Stimulated activated CD8-positive, alpha-beta memory T cell treated with anti-CD3 and anti-CD28 coated beads, Interleukin-15, amount 100 ng/mL, for 48 hours (primary cell): ENCODE data around the gene HIC2.
"Not testable (repeated sequence)": the region's sequence is repeated elsewhere in the genome, so short reads cannot be mapped to it uniquely, and the experiment has no call there.

Experiments
- DNase-seq, 2 donors: peaks; one replicate each; pipeline ENCODE4 v3.0.0-alpha.2; 2020; ENCODE audit warnings: low read depth in 2 of 2

The HIC2 gene, protein sequence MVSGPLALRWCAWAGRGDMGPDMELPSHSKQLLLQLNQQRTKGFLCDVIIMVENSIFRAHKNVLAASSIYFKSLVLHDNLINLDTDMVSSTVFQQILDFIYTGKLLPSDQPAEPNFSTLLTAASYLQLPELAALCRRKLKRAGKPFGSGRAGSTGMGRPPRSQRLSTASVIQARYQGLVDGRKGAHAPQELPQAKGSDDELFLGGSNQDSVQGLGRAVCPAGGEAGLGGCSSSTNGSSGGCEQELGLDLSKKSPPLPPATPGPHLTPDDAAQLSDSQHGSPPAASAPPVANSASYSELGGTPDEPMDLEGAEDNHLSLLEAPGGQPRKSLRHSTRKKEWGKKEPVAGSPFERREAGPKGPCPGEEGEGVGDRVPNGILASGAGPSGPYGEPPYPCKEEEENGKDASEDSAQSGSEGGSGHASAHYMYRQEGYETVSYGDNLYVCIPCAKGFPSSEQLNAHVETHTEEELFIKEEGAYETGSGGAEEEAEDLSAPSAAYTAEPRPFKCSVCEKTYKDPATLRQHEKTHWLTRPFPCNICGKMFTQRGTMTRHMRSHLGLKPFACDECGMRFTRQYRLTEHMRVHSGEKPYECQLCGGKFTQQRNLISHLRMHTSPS

GRCh38 chr22:21417227-21417746 lies at the start of gene HIC2:
HIC2 (plus strand) TSS chr22:21417371; CDS start chr22:21442832, 25,461 bp downstream.
- not testable (repeated sequence) for DNase-seq

GRCh38 chr22:21368603-21369310 lies 48.4 kb upstream of the HIC2 start:
- DNase-seq, result not testable (repeated sequence)

GRCh38 chr22:21375880-21376279 lies 41.3 kb upstream of the HIC2 start:
- not testable (repeated sequence) for DNase-seq

- DNase-seq, result not testable (repeated sequence)
Measured at GRCh38 chr22:21383701-21384467, 33.3 kb upstream of the HIC2 start, which contains the start of gene RIMBP3B. RIMBP3B (plus strand) TSS chr22:21383751; CDS start chr22:21383859, 108 bp downstream.

DNA sequence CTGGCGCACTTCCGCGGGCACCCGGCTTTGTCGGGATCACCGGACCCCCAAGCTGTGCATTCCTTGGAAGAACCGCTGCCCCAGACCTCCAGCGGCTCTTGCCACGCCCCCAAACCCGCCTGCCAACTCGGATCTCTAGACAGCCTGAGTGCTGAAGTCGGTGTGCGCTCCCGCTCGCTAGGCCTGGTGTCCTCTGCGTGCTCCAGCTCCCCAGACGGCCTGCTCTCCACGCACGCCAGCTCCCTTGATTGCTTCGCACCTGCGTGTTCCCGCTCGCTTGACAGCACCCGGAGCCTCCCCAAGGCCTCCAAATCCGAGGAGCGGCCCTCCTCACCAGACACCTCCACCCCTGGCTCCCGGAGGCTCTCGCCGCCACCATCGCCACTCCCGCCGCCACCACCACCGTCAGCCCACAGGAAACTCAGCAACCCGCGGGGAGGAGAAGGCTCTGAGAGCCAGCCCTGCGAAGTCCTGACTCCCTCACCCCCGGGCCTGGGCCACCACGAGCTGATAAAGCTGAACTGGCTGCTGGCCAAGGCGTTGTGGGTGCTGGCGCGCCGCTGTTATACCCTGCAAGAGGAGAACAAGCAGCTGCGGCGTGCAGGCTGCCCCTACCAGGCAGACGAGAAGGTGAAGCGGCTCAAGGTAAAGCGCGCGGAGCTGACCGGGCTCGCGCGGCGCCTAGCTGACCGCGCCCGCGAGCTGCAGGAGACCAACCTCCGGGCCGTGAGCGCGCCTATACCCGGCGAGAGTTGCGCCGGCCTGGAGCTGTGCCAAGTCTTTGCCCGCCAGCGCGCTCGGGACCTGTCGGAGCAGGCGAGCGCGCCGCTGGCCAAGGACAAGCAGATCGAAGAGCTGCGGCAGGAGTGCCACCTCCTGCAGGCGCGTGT lies 32.5 kb upstream of the HIC2 start:
- not testable (repeated sequence) for DNase-seq

DNA sequence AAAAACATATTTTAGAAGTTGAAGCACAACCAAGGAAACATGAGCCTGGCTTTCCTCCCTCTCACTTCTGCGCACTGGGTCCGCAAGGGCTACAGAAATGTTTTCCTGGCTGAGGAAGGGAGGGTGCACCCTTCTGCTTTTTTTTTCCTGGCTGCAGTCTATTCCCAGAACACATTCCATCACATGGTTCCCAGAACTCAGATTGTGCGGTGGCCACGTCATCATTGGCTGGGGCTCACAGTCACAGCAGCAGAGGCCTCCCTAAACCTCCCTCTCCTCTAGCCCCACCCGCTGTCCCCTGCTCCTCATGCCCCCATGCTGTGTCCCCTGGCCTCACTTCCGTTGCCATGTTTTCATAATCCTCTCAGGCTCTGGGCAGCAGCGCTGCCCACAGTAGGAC lies 27.7 kb upstream of the HIC2 start:
- DNase-seq, result not testable (repeated sequence)

GRCh38 chr22:21390013-21390412 lies 27.2 kb upstream of the HIC2 start:
- not testable (repeated sequence) for DNase-seq

DNA sequence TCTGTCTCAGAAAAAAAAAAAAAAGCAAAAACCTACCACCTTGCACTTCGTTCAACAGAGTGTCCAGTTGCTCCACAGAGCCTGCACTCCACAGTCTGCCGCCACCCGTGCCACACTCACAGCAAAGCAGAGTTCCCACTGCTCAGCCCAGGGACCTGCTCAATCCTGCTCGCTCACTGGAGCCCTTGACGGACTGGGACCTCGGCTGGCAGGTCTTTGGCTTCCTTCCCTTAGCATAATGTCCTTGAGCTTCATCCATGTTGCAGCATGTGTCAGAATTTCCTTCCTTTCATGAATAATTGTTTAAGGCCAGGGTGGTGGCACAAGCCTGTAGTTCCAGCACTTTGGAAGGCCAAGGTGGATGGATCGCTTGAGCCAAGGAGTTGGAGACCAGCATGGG lies 22.6 kb upstream of the HIC2 start:
- DNase-seq, result not testable (repeated sequence)

DNA sequence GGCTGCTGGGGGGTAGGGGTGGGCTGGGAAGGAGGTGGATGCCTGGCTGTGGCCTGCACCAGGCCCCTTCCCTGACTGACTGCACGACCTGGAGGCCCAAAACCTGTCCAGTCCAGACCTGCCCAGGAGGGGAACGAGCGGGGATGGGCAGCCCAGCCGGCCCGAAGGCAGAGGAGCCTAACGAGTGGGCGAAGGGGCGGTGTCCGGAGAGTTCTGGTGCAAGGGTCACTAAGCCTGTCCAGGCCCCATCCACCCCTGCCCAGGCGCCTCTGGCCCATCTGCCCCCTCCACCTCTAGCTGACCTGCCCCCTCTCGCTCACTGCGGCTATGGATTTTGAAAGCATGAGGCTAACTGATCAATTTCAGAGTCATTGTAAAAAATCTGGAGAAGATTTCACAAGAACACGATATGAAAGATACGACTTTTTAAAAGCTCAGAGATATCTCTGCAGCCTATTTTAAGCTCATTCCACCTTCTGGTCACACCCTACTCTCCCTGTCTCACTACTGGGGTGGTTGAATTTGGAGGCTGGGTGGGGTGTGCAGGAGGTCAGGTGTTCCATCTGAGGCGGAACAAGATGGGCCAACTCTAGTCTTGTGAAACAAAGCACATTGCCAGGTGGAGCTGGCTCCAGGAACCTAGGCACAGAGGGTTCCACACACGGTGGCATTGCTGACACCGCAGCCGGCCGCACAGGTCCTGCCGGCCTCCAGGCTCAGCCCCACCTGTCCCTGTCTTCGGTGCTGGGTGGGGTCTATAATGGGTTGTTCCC lies 15.8 kb upstream of the HIC2 start:
- DNase-seq, result not testable (repeated sequence)

- DNase-seq, result not testable (repeated sequence)
Measured at GRCh38 chr22:21402763-21403314, 14.3 kb upstream of the HIC2 start.

- not testable (repeated sequence) for DNase-seq
Measured at GRCh38 chr22:21407139-21407538, 10.0 kb upstream of the HIC2 start.

- DNase-seq, result not testable (repeated sequence)
Measured at GRCh38 chr22:21407792-21408191, 9.4 kb upstream of the HIC2 start.

- DNase-seq, result not testable (repeated sequence)
Measured at GRCh38 chr22:21416375-21416774, 796 bp upstream of the HIC2 start.

DNA sequence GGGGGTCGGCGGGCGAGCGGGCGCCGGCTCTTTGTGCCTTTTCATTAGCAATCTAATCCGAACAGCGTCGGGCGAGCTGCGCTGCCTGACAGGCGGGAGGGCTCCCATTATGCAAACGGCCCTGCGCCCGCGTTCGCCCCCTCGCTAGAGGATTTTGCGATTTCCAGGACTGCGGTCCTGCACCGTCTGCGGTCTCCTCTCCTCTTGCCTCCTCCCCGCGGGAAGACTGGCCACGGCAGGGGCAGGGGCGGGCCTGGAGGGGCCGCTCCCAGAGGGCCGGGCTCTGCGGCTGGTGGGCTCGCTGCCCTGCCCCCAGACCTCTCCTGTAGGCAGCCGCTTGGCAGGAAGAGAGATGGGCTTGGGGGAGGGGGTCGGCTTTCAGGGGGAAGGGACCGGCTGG lies 682 bp downstream of the HIC2 start:
- not testable (repeated sequence) for DNase-seq

DNA sequence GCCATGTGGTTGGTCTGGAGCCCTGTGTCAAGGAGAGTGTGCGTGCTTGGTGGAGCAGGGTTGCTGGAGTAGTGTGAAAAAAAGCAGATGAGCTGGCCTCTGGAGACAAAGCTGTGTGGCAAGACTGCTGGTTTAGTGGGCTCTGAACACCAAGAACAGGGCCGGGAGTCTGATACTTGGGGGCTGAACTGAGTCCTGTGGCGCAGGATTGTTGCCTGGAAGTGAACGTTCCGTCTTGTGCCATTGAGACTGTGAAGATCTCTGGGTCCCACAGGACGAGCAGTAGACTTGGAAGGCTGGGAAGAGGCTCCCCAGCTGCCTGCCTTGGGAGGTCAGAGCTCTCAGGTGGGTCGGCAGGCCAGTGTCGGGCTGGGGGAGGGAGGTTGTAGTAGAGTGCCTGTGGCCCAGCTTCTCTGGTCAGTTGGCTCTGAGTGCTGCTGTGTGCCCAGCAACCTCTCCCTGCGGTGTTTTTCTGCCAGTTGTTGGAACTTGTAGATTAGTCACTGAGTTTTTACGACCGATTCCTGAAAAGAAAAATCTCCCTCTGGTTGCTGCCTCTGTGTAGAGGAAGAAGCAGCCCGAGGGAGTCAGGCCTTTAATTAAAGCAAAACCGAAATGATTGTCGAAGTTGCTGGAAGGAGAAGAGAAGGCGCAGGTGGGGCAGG lies 1.9 kb downstream of the HIC2 start:
- DNase-seq, result not testable (repeated sequence)

- DNase-seq, result not testable (repeated sequence)
Measured at GRCh38 chr22:21420180-21420763, 3.1 kb downstream of the HIC2 start.

DNA sequence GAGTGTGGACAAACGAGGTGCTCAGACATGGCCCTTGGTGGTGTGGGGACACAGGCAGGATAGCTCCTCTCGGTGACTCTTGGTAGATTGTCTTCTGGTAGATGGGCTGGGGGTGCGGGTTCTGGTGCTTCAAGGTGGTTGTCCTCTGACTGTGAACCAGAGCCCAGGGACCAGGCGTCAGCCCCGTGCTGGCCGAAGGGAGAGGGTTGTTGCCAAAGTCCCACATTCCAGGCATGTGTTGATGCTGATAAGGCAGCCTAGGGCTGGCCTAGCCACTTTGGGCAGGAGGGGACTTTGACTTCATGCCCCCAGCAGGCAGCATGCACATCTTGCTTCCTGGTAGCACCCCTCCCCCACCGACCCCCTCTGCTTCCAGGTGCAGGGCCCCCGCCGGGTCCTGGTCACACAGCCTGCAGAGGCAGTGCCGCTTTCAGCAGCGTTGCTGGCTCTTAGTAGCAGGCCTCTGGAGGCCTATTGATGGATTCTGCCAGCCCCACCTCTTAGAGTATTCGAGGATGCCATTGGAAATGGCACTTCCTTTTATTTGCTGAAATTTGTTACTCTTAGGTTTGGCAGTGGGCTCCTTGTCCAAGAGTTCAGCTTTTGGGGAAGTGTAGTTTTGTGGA lies 7.0 kb downstream of the HIC2 start:
- not testable (repeated sequence) for DNase-seq
